Colonic mucosa (tissue), 4 donors: ENCODE results near the gene NOSTRIN. TPM values are rescaled to one million over a fixed set of nuclear protein-coding genes. Genes with fewer than 3 reads are reported as not detected.
A peak's percentile ranks its signal among the peaks of the same experiment; 100 is the strongest.

Experiments
- DNase-seq: peaks from one replicate; pipeline ENCODE4 v3.0.0-alpha.2; 2020
- H3K27ac ChIP-seq: fragments of 200-600 bp; one replicate; pipeline ENCODE4 v1.8.0; 2021
- H3K27me3 ChIP-seq: fragments of 200-600 bp; one replicate; pipeline ENCODE4 v1.8.0; 2021
- H3K36me3 ChIP-seq: fragments of 200-600 bp; one replicate; pipeline ENCODE4 v1.8.0; 2021
- H3K4me1 ChIP-seq: fragments of 200-600 bp; one replicate; pipeline ENCODE4 v1.8.0; 2021; ENCODE audit warnings: mild to moderate bottlenecking
- H3K4me3 ChIP-seq: fragments of 200-600 bp; one replicate; pipeline ENCODE4 v1.8.0; 2021
- H3K9ac ChIP-seq, 2 donors: one replicate each; pipeline ENCODE4 v1.7.0; 2013; ENCODE audit warnings: control low read depth in 2 of 2, low read depth in 2 of 2, low read length in 2 of 2
- H3K9me3 ChIP-seq: fragments of 200-600 bp; one replicate; pipeline ENCODE4 v1.8.0; 2021
- intact Hi-C: fragments of 100-400 bp; cut with DNase I; formaldehyde crosslinking; loops from one replicate; pipeline ENCODE4 v1.14.1; 2022
- total RNA-seq, 2 donors: library from RNA; stranded (reverse); fragmentation: NEBNext Ultra II Directional in 1 of 2; extraction: Animal tissue kit (Norgen Biotek cat#: 25700) in 1 of 2; gene quantifications; one replicate each; pipeline ENCODE4 v1.2.1, GENCODE V29; 2021
- TF ChIP-seq, protein P1 (sequence below): fragments of 200-600 bp; IDR thresholded peaks from one replicate; pipeline ENCODE4 v1.8.0; 2022; ENCODE audit warnings: antibody characterized with exemption, mild to moderate bottlenecking
- donor health status: healthy.
- donor health status: DM: no; HTN: no; CAD: no.
- donor health status: DM: no; HTN: no; CAD: no.

The NOSTRIN gene
- total RNA-seq, 2 donors from 2014 or later = 29.0 to 37.2 TPM

DNA sequence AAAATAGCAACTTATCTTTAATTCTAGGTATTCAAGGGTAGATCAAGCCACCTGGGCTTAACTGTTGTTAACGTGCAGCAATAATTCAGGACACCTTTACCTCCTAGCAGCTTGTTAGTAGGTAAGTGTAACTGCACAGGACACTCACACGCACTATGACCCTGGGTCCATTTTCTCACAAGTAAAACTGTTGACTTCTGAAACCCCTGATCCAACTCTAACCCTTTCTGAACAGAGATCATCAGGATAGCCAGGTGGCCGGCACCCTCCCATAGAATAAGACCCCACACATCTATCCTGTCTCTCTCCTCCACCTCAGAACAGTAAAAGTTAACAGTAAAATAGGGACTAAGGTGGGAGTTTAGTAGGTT, 87.2 kb downstream of the NOSTRIN start:
- H3K27ac ChIP-seq = no peak overlapping the region
- peak; percentile 18 for DNase-seq
- TF ChIP-seq, protein P1, sequence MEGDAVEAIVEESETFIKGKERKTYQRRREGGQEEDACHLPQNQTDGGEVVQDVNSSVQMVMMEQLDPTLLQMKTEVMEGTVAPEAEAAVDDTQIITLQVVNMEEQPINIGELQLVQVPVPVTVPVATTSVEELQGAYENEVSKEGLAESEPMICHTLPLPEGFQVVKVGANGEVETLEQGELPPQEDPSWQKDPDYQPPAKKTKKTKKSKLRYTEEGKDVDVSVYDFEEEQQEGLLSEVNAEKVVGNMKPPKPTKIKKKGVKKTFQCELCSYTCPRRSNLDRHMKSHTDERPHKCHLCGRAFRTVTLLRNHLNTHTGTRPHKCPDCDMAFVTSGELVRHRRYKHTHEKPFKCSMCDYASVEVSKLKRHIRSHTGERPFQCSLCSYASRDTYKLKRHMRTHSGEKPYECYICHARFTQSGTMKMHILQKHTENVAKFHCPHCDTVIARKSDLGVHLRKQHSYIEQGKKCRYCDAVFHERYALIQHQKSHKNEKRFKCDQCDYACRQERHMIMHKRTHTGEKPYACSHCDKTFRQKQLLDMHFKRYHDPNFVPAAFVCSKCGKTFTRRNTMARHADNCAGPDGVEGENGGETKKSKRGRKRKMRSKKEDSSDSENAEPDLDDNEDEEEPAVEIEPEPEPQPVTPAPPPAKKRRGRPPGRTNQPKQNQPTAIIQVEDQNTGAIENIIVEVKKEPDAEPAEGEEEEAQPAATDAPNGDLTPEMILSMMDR = no peak
- peak overlapping the region; percentile 68 for H3K4me3 ChIP-seq
- H3K36me3 ChIP-seq = no peaks in the 10 kb centered on the region
- H3K27me3 ChIP-seq = no peaks in the 10 kb centered on the region
- intact Hi-C loops = no loop called here
- no peak overlapping the region for H3K9ac ChIP-seq
- no peaks in the 10 kb centered on the region for H3K9me3 ChIP-seq
- H3K4me1 ChIP-seq = peaks cover 9% of the 10 kb centered on the region

DNA sequence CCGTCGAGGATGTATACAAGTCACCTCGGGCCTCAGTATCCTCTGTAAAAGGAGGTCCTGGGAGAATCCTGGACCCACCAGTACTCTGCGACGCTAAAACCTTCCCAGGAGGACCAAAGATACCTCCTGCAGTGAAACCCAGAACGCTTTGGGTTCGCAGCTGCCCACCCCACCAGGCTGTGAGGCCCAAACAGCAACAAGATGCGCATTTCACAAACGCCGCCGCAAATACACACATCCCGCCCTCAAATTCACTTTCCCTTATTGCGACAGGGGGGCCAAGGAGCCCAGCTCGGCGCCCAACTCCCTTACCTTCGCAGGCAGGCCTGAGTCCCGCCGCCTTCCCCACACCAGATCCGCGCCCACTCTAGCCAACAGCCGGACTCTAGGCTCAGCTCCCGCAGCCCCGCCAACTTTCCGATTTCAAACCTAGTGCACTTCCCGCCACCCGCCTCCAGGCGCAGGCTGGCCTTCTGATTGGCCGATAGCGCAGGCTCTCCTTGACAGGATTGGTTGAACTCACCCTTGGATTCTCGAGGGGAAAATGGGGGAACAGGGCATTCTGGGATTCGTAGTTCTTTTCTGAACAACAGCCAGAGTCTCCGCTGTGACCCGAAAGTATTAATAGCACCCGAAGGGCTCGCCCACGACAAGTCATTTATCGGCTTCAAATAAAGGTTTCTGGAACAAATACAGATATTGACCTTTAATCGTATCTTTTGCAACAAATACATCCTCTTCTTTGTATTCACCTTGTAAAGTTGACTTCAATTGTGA, 87.8 kb downstream of the NOSTRIN start, which contains the start of gene SPC25:
TSS of gene SPC25 (minus strand) at position 425 of the 777 bp plus-strand sequence. CDS start 911 bp downstream, outside the sequence.
- no peaks in the 10 kb centered on the region for H3K9me3 ChIP-seq
- H3K9ac ChIP-seq = peak within 1 kb of the TSS in 1 of 2 donors; percentile 13
- H3K27ac ChIP-seq = no peak within 1 kb of the TSS
- peaks cover 9% of the 10 kb centered on the region for H3K4me1 ChIP-seq
- intact Hi-C loops = no loop called here
- H3K27me3 ChIP-seq = no peaks in the 10 kb centered on the region
- no peaks in the 10 kb centered on the region for H3K36me3 ChIP-seq
- H3K4me3 ChIP-seq = peak within 1 kb of the TSS; percentile 68
- DNase-seq = peak; percentile 94
- TF ChIP-seq, protein P1 = no peak

DNA sequence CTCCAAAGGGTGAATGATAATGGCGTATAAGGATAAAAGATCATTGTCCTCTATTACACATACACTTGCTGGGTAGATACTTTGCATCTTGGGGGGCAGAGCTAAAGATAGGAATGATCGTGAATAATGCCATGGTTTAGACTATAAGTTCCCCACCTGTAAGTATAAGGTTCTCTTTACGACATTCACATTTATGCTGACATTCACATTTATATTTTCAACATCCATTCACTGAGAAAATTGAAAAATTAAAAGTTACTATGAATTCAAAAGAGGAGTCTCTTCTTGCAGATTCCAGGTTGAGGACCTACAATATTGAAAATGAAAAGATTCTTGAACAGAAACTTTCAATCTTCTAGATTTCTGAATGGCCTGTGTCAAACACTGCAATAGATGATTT, 89.9 kb downstream of the NOSTRIN start:
- Histone ChIP-seq H3K27ac (no peak overlapping the region), H3K4me1 (peaks cover 9% of the 10 kb centered on the region), H3K27me3 (no peaks in the 10 kb centered on the region), H3K9ac (no peak overlapping the region), H3K9me3 (no peaks in the 10 kb centered on the region), H3K4me3 (no peak overlapping the region), H3K36me3 (no peaks in the 10 kb centered on the region)
- TF ChIP-seq, protein P1 = no peak
- DNase-seq = no peak
- intact Hi-C loops = no loop called here

DNA sequence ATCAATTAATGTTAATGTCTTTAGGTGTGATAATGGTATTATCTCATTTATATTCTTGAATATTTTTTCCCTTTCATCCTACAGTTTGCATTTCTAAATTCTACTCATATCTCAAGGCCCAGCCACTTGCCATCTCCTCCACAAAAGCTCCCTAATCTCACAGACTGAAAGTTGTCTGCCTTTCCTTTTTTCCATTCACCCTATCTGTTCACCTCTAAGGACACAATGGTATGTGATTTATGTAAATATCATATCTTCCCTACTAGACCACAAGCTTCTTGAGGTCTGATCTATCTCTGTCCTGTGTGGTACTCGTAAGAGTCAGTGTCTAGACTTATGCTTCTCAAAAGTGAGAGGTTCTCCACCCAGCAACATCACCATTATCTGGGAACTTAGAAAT, 91.7 kb downstream of the NOSTRIN start:
- Histone ChIP-seq H3K27me3 (no peaks in the 10 kb centered on the region), H3K27ac (no peak overlapping the region), H3K9me3 (no peaks in the 10 kb centered on the region), H3K4me1 (peaks cover 9% of the 10 kb centered on the region), H3K9ac (no peak overlapping the region), H3K36me3 (no peaks in the 10 kb centered on the region), H3K4me3 (no peak overlapping the region)
- intact Hi-C loops = no loop called here
- TF ChIP-seq, protein P1 = no peak
- no peak for DNase-seq

DNA sequence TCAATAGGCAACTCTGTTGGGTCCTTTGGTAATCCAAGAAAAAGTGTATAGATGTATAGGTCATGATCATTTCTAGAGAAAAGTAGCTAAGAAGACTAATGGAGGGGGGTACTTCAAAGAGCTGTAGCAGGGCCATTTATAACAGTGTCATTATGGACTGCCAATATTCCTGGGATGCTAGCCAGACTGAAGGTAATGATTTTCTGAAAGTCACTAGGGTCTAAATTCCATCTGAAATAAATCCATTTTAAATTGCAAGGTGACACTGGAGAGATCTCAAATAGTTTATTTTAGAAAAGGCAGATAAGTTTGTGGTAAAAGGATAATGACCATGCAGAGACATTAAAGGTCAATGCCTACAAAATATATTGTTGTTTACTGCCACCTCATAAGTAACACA, 92.3 kb downstream of the NOSTRIN start:
- Histone ChIP-seq H3K27ac (no peak overlapping the region), H3K4me1 (peaks cover 7% of the 10 kb centered on the region), H3K9ac (no peak overlapping the region), H3K9me3 (no peaks in the 10 kb centered on the region), H3K36me3 (no peaks in the 10 kb centered on the region), H3K27me3 (no peaks in the 10 kb centered on the region), H3K4me3 (no peak overlapping the region)
- TF ChIP-seq, protein P1 = no peak
- intact Hi-C loops = no loop called here
- no peak for DNase-seq
